Measurements from ENCODE around the gene ZNF682. TPM values are rescaled to one million over a fixed set of nuclear protein-coding genes. Genes with fewer than 3 reads are reported as not detected.
A peak's percentile ranks its signal among the peaks of the same experiment; 100 is the strongest.

The ZNF682 gene
- total RNA-seq, 1 experiment from 2014 or later, result 2.5 TPM

GRCh38 chr19:20079476-20079875, 40.2 kb upstream of the ZNF682 start:
- 0 out of 2 replicates have a peak, but pooled peaks cover 9% of the 10 kb centered on the region for H3K9me3 ChIP-seq
- no peaks in the 10 kb centered on the region for H3K27me3 Mint-ChIP-seq (ENCODE audit: insufficient read depth, unreplicated experiment)
- intact Hi-C loops (cut with micrococcal nuclease; ENCODE audit: unreplicated experiment), result no loop called here

GRCh38 chr19:20078581-20079031, 39.3 kb upstream of the ZNF682 start:
- Mint-ChIP-seq H3K36me3 (ENCODE audit: insufficient read depth, unreplicated experiment) (peaks cover 11% of the 10 kb centered on the region), H3K27ac (ENCODE audit: unreplicated experiment) (peak overlapping the region; percentile 45), H3K4me1 (ENCODE audit: low read depth, unreplicated experiment) (no peaks in the 10 kb centered on the region), H3K4me3 (ENCODE audit: unreplicated experiment) (peak overlapping the region; percentile 79), H3K9me3 (ENCODE audit: unreplicated experiment) (peaks cover 14% of the 10 kb centered on the region), H3K27me3 (ENCODE audit: insufficient read depth, unreplicated experiment) (no peaks in the 10 kb centered on the region)
- Histone ChIP-seq H3K9me3 (0 out of 2 replicates have a peak, but pooled peaks cover 9% of the 10 kb centered on the region), H3K4me3 (ENCODE audit: low read depth, low read length) (peak overlapping the region; percentile 53), H3K36me3 (ENCODE audit: control insufficient read depth, insufficient read depth, low read length) (no peaks in the 10 kb centered on the region), H3K27me3 (replicated peaks; ENCODE audit: control insufficient read depth, insufficient read depth, low read length) (no peaks in the 10 kb centered on the region), H3K4me1 (no peaks in the 10 kb centered on the region)
- peak in 1 of 2 experiments; percentile 5 for DNase-seq
- BruUV-seq (replicated peaks), result TSS peak; percentile 46
- intact Hi-C loops (cut with micrococcal nuclease; ENCODE audit: unreplicated experiment), result no loop called here
- no peak for TF ChIP-seq CTCF (IDR thresholded peaks at IDR 0.05; ENCODE audit: insufficient read depth in 1 of 2, low read depth in 1 of 2, low read length in 1 of 2, severe bottlenecking in 1 of 2, unreplicated experiment in 1 of 2)
- ChIA-PET POLR2A (no interaction called here), CTCF (interaction anchor here (0.6 kb wide), 1 partner anchor 548 kb away, joined by 3 read pairs; no protein-coding TSS in a partner anchor)

More at GRCh38 chr19:20079476-20079875, 40.2 kb upstream of the ZNF682 start:
- no peak overlapping the region for H3K4me3 ChIP-seq (ENCODE audit: low read depth, low read length)
- H3K36me3 ChIP-seq (ENCODE audit: control insufficient read depth, insufficient read depth, low read length), result no peaks in the 10 kb centered on the region
- CTCF ChIA-PET, result no interaction called here
- H3K27me3 ChIP-seq (replicated peaks; ENCODE audit: control insufficient read depth, insufficient read depth, low read length), result no peaks in the 10 kb centered on the region
- peaks cover 13% of the 10 kb centered on the region for H3K9me3 Mint-ChIP-seq (ENCODE audit: unreplicated experiment)
- POLR2A ChIA-PET, result no interaction called here
- H3K4me1 Mint-ChIP-seq (ENCODE audit: low read depth, unreplicated experiment), result no peaks in the 10 kb centered on the region
- H3K27ac Mint-ChIP-seq (ENCODE audit: unreplicated experiment), result no peak overlapping the region
- BruUV-seq (replicated peaks), result no TSS peak
- no peaks in the 10 kb centered on the region for H3K4me1 ChIP-seq
- peak overlapping the region; percentile 16 for H3K4me3 Mint-ChIP-seq (ENCODE audit: unreplicated experiment)
- TF ChIP-seq CTCF (IDR thresholded peaks at IDR 0.05; ENCODE audit: insufficient read depth in 1 of 2, low read depth in 1 of 2, low read length in 1 of 2, severe bottlenecking in 1 of 2, unreplicated experiment in 1 of 2), result no peak
- no peak for DNase-seq
- H3K36me3 Mint-ChIP-seq (ENCODE audit: insufficient read depth, unreplicated experiment), result peaks cover 11% of the 10 kb centered on the region

- intact Hi-C loops (cut with micrococcal nuclease; ENCODE audit: unreplicated experiment), result loop anchor here (1.0 kb wide), 1 partner anchor 26 kb away; no protein-coding TSS in a partner anchor
- ChIA-PET CTCF (no interaction called here), POLR2A (interaction anchor here (0.7 kb wide), 1 partner anchor 26 kb away, joined by 4 read pairs; no protein-coding TSS in a partner anchor)
- Mint-ChIP-seq H3K4me3 (ENCODE audit: unreplicated experiment) (peak within 1 kb of the TSS; percentile 79), H3K36me3 (ENCODE audit: insufficient read depth, unreplicated experiment) (peaks cover 11% of the 10 kb centered on the region), H3K4me1 (ENCODE audit: low read depth, unreplicated experiment) (no peaks in the 10 kb centered on the region), H3K27ac (ENCODE audit: unreplicated experiment) (peak within 1 kb of the TSS; percentile 45), H3K27me3 (ENCODE audit: insufficient read depth, unreplicated experiment) (no peaks in the 10 kb centered on the region), H3K9me3 (ENCODE audit: unreplicated experiment) (peaks cover 20% of the 10 kb centered on the region)
- Histone ChIP-seq H3K4me1 (no peaks in the 10 kb centered on the region), H3K36me3 (ENCODE audit: control insufficient read depth, insufficient read depth, low read length) (no peaks in the 10 kb centered on the region), H3K4me3 (ENCODE audit: low read depth, low read length) (peak within 1 kb of the TSS; percentile 53), H3K27me3 (replicated peaks; ENCODE audit: control insufficient read depth, insufficient read depth, low read length) (no peaks in the 10 kb centered on the region), H3K9me3 (0 out of 2 replicates have a peak, but pooled peaks cover 3% of the 10 kb centered on the region)
- no TSS peak for BruUV-seq (replicated peaks)
- no peak for TF ChIP-seq CTCF (IDR thresholded peaks at IDR 0.05; ENCODE audit: insufficient read depth in 1 of 2, low read depth in 1 of 2, low read length in 1 of 2, severe bottlenecking in 1 of 2, unreplicated experiment in 1 of 2)
- peak; percentile 76 to 91 for DNase-seq
Measured at GRCh38 chr19:20077791-20078463, 38.6 kb upstream of the ZNF682 start, which contains the start of gene ZNF90. TSS of gene ZNF90 (plus strand) at chr19:20078000. CDS start at chr19:20078133, 133 bp downstream.

All from Caco-2 (cell line).